GM21528 (cell line): ENCODE measurements around the gene METTL15.
A peak's percentile ranks its signal among the peaks of the same experiment; 100 is the strongest.
"Not testable (repeated sequence)": the region's sequence is repeated elsewhere in the genome, so short reads cannot be mapped to it uniquely, and the experiment has no call there.

Experiments used
- ATAC-seq: cut with Tn5 transposase; IDR thresholded peaks from one replicate; pipeline ENCODE4 v1.9.1; 2021; ENCODE audit warnings: mild to moderate bottlenecking, moderate library complexity; ENCODE audit not compliant: unreplicated experiment, low FRiP score

METTL15 gene

GRCh38 chr11:28107750-28108618, at the start of gene METTL15, which contains the start of gene KIF18A:
METTL15 (plus strand) TSS chr11:28108388; CDS start chr11:28113335, 4,947 bp downstream.
KIF18A (minus strand) TSS chr11:28108156; CDS start chr11:28097947, 10,209 bp downstream.
- ATAC-seq = peak; percentile 96

- ATAC-seq = no peak
These were observed 36.9 kb upstream of the METTL15 start for GRCh38 chr11:28071305-28071704.

- no peak for ATAC-seq
These were observed 35.9 kb upstream of the METTL15 start for GRCh38 chr11:28072321-28072720.

- no peak for ATAC-seq
These were observed 30.7 kb upstream of the METTL15 start for GRCh38 chr11:28077521-28077920.

- no peak for ATAC-seq
These were observed 25.1 kb upstream of the METTL15 start for GRCh38 chr11:28083118-28083517.

GRCh38 chr11:28086569-28086968, 21.6 kb upstream of the METTL15 start:
- no peak for ATAC-seq

GRCh38 chr11:28087192-28087591, 21.0 kb upstream of the METTL15 start:
- ATAC-seq = not testable (repeated sequence)

- ATAC-seq = not testable (repeated sequence)
These were observed 20.5 kb upstream of the METTL15 start for GRCh38 chr11:28087693-28088092.

GRCh38 chr11:28089378-28089777, 18.8 kb upstream of the METTL15 start:
- no peak for ATAC-seq

GRCh38 chr11:28090052-28090749, 18.0 kb upstream of the METTL15 start:
- no peak for ATAC-seq

GRCh38 chr11:28092786-28093185, 15.4 kb upstream of the METTL15 start:
- no peak for ATAC-seq

GRCh38 chr11:28098257-28098656, 9.9 kb upstream of the METTL15 start:
- no peak for ATAC-seq

GRCh38 chr11:28099715-28100114, 8.5 kb upstream of the METTL15 start:
- ATAC-seq = no peak

GRCh38 chr11:28100665-28101064, 7.5 kb upstream of the METTL15 start:
- no peak for ATAC-seq

- ATAC-seq = not testable (repeated sequence)
These were observed 5.9 kb upstream of the METTL15 start for GRCh38 chr11:28102300-28102699.

- ATAC-seq = no peak
These were observed 3.8 kb upstream of the METTL15 start for GRCh38 chr11:28104425-28104824.

GRCh38 chr11:28104984-28105383, 3.2 kb upstream of the METTL15 start:
- no peak for ATAC-seq

GRCh38 chr11:28105869-28106268, 2.3 kb upstream of the METTL15 start:
- no peak for ATAC-seq

GRCh38 chr11:28106353-28107043, 1.7 kb upstream of the METTL15 start:
- ATAC-seq = no peak

GRCh38 chr11:28107191-28107749, 918 bp upstream of the METTL15 start:
- peak; percentile 4 for ATAC-seq

- ATAC-seq = no peak
These were observed 770 bp downstream of the METTL15 start for GRCh38 chr11:28108958-28109357.
